ENCODE measurements around the gene EXOC3.

Gene EXOC3

DNA sequence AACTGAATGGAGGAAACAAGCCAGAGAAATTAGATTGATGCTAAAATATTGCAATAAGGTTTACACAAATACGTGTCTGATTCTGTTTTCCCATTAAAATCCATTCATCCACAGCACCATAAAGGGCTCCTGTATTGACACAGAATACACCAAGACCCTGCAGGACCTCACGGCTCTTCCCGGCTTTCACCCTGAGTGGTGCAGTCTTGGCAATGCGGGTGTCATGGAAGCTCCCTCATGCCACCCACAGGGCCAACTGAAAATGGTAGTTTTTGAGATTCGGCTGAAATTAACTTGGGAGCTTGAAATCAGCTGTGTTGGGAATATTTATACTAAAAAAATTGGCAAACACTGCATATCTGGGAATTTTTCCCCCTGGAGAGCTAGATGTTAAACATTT is 17.3 kb upstream of the EXOC3 start:
- no peak for DNase-seq (ENCODE audit: low read depth in 2 of 2, low spot score in 1 of 2)

- no peak for DNase-seq (ENCODE audit: low read depth in 2 of 2, low spot score in 1 of 2)
These were observed 16.5 kb upstream of the EXOC3 start for GRCh38 chr5:426392-426976.

DNA sequence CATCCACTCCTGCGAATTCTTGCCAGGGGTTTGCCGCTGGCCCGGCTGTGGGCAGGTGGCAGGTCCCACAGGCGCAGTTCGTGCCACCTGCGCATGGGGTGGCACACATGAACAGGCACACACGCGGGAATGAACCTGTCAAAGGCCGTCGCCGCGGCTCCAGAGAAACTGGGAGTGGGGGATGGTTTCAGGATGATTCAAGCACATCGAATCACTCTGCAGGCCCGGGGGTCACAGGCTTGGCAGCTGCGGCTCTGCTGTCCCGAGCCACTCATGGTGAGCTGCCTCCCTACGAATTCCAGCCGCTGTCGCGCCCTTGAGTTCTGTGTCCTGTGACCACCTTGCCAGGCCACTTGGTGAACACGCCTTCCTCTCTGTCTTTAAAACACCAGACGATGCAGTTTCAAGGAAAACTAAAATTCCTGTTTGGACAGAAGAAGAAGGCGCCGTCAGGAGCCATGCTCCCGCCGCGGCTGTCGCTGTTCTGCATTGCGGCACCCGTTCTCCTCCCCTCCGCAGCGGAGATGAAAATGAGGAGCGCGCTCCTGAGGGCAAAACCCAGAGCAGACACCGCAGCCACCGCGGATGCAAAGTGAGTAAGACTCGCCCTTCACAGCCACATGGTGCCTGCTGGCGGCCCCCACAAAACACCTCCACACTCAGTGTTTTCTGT is 15.4 kb upstream of the EXOC3 start:
- DNase-seq (ENCODE audit: low read depth in 2 of 2, low spot score in 1 of 2), result no peak

DNA sequence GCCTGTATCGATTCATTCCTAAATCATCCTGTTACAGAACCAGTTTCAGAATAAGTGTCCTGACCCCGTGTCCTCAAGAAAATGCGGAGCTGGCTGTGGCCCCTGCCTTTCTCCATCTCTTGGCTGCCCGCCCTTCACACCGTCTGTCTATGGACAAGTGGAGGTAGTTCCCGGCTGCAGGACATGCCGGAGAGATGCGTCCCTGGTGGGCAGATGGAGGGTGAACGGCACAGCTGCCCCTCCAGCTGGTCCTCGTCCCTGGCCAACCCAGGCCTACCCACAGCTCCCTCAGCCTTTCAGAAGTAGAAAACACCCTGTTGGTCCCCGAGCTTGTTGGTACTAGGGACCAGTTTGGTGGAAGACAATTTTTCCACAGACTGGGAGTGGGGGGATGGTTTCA is 14.8 kb upstream of the EXOC3 start:
- DNase-seq (ENCODE audit: low read depth in 2 of 2, low spot score in 1 of 2), result no peak

- DNase-seq (ENCODE audit: low read depth in 2 of 2, low spot score in 1 of 2), result no peak
These were observed 14.1 kb upstream of the EXOC3 start for GRCh38 chr5:428754-429452.

GRCh38 chr5:429453-430188 is 13.4 kb upstream of the EXOC3 start:
- no peak for DNase-seq (ENCODE audit: low read depth in 2 of 2, low spot score in 1 of 2)

- no peak for DNase-seq (ENCODE audit: low read depth in 2 of 2, low spot score in 1 of 2)
These were observed 12.6 kb upstream of the EXOC3 start for GRCh38 chr5:430214-430925.

- no peak for DNase-seq (ENCODE audit: low read depth in 2 of 2, low spot score in 1 of 2)
These were observed 11.8 kb upstream of the EXOC3 start for GRCh38 chr5:431001-431710.

DNA sequence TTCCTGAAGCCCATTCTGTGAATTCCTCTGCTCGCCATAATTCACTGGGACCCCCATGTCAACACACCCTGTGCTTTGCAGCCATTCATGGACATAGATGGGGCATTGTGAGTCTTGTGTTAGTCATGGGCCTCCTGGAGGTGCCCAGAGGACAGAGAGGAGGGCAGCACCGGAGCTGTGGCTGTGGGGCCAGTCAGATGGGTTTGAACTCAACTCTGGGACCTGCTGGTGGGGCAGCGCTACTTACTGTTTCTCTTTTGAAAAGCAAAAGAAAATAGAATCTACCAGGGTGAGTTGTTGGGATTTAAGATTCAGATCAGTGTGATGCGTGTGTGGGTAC is 11.3 kb upstream of the EXOC3 start:
- no peak for DNase-seq (ENCODE audit: low read depth in 2 of 2, low spot score in 1 of 2)

DNA sequence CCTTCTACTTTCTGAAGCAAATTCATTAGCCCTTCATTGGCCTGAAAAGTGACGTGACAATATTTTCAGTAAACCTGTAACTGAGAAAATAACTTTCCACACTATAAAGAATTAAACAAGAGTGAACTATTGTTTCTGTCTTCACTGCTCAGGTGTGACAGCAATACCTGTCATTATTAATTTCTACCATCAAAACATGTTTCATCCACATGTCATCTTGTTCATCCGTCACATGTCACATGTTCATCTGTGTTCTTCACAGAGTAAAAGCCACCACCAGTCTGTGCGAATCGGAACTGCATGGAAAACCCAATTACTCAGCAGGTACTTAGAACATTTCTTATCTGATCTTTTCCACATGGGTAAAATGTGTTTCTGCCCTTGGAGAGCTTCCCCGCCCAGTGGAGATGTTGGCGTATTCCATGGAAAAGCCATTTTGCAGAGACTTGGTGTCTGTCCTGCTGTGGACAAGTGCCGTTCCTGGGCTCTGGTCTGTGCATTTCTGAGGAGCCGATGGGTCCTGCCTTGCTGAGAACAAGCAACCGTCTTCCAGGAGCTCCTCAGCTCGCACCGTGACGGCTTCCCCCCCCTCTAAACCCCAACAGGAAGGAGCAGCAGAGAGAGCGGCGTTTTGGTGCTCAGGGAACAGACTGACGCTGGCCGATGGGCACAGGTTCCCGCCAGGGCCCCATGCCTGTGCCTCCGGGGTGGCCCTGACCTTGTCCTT is 10.6 kb upstream of the EXOC3 start:
- no peak for DNase-seq (ENCODE audit: low read depth in 2 of 2, low spot score in 1 of 2)

DNA sequence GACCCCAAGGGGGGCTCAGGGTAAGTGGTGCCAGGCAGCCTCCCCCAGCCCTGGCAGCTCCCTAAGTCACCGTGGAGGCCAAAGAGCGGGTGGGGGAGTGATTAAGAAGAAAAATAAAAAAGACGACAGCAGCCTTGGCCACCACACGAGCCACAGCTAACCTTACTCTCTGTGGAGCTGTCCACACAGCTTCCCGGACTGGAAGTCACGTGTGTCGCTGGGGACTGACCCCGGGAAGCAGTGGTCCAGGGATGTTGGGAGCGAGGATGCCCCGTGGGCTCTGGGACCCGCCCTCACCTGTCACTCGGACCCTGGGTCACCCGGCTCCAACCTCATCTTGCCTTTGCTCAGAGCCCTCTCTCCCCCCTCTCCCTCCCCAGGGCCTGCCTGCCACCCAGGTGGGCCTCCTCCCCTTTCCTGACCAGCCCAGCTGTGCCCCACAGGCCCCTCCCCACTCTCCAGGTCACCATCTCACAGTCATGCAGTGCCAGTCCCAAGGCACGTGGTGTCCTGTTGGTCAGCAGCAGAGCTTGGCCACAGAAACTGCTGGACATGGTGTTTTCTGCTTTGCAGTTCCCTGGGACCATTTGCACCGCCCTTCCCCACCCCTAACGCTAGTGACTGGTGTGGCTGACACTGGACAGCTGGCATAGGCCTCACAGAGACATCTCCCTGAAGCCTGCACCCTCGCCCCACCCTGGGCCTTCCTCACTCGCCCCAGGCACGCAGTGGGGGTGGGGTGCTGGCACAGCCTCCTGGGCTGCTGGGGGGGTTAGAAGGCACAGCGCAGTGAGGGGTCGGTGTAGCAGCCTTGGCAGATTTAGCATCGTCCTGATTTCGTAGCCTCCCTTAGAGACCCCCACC is 9.8 kb upstream of the EXOC3 start:
- no peak for DNase-seq (ENCODE audit: low read depth in 2 of 2, low spot score in 1 of 2)

GRCh38 chr5:433836-434235 is 9.1 kb upstream of the EXOC3 start:
- DNase-seq (ENCODE audit: low read depth in 2 of 2, low spot score in 1 of 2), result no peak

GRCh38 chr5:434443-435146 is 8.4 kb upstream of the EXOC3 start:
- no peak for DNase-seq (ENCODE audit: low read depth in 2 of 2, low spot score in 1 of 2)

DNA sequence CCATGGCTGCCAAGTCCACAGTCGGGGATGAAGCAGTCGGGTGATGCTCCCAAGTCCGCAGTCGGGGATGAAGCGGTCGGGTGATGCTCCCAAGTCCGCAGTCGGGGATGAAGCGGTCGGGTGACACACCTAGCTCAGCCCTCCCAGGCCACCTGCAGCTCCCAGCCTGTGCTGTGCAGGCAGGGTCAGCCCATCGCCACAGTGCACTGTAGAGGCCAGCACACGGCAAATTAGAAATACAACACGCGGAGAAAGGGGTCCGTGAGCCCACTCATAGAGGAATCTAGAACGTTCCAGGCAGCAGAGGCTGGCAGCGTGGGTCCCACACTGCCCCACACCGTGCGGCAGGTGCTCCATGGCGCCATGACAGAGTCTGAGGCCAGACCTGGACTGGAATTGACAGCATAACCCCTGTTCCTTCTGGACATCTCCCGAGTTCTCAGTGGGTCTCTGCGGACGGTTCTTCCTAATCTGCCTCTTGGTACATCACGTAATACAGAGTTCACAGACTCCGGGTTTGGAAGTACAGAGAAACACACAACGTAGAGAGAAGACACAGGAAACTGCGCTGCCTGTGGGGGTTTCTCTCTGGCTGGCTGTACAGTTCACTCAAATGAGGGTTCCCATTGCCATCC is 7.7 kb upstream of the EXOC3 start:
- DNase-seq (ENCODE audit: low read depth in 2 of 2, low spot score in 1 of 2), result no peak

- DNase-seq (ENCODE audit: low read depth in 2 of 2, low spot score in 1 of 2), result no peak
These were observed 6.9 kb upstream of the EXOC3 start for GRCh38 chr5:435961-436640.

DNA sequence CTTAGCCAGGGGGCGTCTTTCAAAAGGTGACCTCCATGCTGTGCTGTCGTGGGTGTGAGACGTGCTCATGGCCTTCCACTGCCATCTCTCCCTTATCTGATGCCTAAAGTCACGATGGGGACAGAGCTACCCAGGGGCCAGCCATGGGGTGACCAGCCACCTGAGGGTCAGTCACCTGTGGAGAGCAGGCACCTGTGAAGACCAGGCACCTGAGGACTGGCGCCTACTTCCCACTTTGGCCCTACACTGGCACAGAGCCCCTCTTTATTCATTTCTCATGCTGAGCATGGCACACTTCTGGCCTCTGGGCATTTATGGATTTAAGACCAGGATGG is 6.4 kb upstream of the EXOC3 start:
- DNase-seq (ENCODE audit: low read depth in 2 of 2, low spot score in 1 of 2), result no peak

GRCh38 chr5:437281-437771 is 5.7 kb upstream of the EXOC3 start:
- DNase-seq (ENCODE audit: low read depth in 2 of 2, low spot score in 1 of 2), result no peak
